GM12801 (cell line): ENCODE data around the gene CFAP206.

Source experiments
- CTCF ChIP-seq: IDR thresholded peaks from one replicate; pipeline ENCODE4 v1.5.1; 2011; ENCODE audit warnings: control low read depth; ENCODE audit not compliant: insufficient read length; ENCODE audit errors: extremely low read depth

The CFAP206 gene

GRCh38 chr6:87376643-87377042 lies 31.1 kb upstream of the CFAP206 start:
- no peak for TF ChIP-seq CTCF

GRCh38 chr6:87378947-87379346 lies 28.8 kb upstream of the CFAP206 start:
- TF ChIP-seq CTCF: no peak

GRCh38 chr6:87382861-87383260 lies 24.9 kb upstream of the CFAP206 start:
- no peak for TF ChIP-seq CTCF

- no peak for TF ChIP-seq CTCF
Observed at GRCh38 chr6:87384038-87384437, 23.7 kb upstream of the CFAP206 start.

GRCh38 chr6:87384449-87384848 lies 23.3 kb upstream of the CFAP206 start:
- TF ChIP-seq CTCF: no peak

GRCh38 chr6:87391334-87391733 lies 16.4 kb upstream of the CFAP206 start:
- no peak for TF ChIP-seq CTCF

GRCh38 chr6:87393026-87393622 lies 14.6 kb upstream of the CFAP206 start:
- TF ChIP-seq CTCF: no peak
